HG02840 (cell line): Measurements from ENCODE around the gene LASP1.
"Not testable (repeated sequence)": the region's sequence is repeated elsewhere in the genome, so short reads cannot be mapped to it uniquely, and the experiment has no call there.

Experiments used
- ATAC-seq: cut with Tn5 transposase; IDR thresholded peaks from one replicate; pipeline ENCODE4 v1.9.1; 2021; ENCODE audit warnings: mild to moderate bottlenecking, moderate library complexity, moderate number of reproducible peaks; ENCODE audit not compliant: unreplicated experiment, low FRiP score

Gene LASP1, protein sequence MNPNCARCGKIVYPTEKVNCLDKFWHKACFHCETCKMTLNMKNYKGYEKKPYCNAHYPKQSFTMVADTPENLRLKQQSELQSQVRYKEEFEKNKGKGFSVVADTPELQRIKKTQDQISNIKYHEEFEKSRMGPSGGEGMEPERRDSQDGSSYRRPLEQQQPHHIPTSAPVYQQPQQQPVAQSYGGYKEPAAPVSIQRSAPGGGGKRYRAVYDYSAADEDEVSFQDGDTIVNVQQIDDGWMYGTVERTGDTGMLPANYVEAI

GRCh38 chr17:38869526-38870258, at the start of gene LASP1:
TSS of gene LASP1 (plus strand) at chr17:38870058. CDS start at chr17:38870190, 132 bp downstream.
- ATAC-seq, result peak; percentile 33

DNA sequence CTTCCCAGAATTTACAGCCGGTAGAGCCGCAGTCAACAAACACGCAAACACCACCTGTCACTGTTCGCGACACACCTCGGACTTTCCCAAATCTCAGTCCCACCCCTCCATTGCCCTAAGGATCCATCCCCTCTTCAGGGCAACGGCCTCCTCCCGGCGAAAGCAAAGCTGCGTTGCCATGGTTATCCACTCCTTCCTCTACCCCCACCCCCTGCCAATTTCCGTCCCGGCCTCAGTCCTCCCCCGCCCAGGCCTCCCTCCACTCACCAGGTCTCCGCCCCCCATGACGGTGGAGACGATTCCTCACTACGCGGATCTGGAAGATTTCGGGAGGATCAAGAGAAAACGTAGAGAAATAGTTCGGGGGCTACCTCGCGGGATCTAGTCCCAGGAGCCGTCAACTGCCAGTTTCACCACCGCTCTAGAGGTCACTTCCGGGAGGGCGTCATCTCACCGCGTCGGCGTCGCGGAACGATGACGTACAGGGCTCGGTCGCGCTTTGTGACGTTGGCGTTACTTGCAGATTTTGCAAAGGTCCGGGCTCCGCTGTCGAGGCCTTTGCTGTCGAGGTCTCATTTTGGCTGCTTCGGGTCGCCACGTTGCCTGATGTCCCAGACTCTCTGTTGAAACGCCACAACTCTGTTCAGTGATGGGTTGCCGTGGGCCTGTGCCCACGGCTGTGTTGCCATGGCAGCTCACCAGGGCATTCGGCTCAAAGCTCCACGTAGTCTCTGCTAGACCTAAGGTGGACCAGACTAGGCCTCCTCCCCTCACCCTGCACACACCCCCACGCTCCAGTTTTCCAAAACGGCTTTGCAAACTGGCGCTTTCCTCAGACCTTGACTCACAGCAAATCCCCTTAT, 44.7 kb upstream of the LASP1 start, which contains the start of gene CWC25:
TSS of gene CWC25 (minus strand) at position 423 of the 863 bp plus-strand sequence. CDS start at position 285, 138 bp downstream.
- ATAC-seq, result peak; percentile 92

GRCh38 chr17:38825762-38826247, 44.1 kb upstream of the LASP1 start:
- ATAC-seq, result no peak

DNA sequence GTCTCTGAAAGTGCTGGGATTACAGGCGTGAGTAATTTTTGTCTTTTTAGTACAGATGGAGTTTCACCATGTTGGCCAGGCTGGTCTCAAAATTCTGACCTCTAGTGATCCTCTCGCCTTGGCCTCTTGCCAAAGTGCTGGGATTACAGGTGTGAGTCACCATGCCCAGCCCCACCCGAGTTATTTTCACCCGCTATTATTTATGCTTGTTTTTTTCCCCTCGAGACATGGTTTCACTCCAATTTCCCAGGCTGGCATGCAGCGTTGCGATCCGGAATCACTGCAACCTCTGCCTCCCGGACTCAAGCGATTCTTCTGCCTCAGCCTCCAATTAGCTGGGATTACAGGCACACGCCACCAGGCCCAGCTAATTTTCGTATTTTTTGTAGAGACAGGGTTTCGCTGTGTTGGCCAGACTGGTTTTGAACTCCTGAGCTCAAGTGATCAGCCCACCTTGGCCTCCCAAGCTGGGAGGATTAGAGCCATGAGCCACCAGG, 25.5 kb upstream of the LASP1 start:
- no peak for ATAC-seq

GRCh38 chr17:38848557-38848891, 21.3 kb upstream of the LASP1 start:
- no peak for ATAC-seq

GRCh38 chr17:38848939-38849605, 20.8 kb upstream of the LASP1 start:
- ATAC-seq, result no peak

DNA sequence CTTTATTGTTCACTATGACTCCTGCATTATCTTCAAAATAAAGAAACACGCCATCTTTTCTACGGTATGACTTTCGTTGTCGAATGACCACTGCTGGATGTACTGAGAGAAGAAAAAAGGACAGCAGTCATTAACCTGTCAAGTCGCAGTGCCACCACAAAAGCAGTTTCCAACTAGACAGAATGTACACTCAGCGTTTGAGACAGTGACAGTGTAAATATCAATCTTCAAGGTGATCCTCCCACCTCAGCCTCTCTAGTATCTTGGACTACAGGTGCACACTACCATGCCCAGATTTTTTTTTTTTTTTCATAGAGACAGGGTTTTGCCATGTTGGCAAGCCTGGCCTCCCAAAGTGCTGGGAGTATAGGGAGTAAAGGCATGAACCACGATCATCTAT, 19.5 kb upstream of the LASP1 start:
- no peak for ATAC-seq

DNA sequence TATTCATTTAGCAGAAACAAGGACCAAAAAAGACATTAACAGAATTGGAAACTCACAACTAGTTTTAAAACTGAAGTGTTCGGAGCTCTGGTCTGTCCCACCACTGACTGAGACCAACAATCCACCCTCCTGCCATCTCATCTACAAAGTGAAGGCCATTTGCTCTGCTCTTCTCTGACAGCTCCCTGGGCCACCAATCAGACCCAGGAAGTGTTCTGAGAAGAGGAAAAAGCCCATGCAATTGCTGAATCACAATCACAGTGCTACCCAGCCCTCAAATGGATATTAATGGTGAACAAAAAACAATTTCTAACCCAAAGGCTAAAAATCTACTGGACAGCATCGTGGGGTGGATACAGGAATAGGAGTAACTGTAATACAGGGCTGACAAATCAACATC, 18.4 kb upstream of the LASP1 start:
- ATAC-seq, result no peak

- no peak for ATAC-seq
These were observed 17.0 kb upstream of the LASP1 start for GRCh38 chr17:38852771-38853291.

DNA sequence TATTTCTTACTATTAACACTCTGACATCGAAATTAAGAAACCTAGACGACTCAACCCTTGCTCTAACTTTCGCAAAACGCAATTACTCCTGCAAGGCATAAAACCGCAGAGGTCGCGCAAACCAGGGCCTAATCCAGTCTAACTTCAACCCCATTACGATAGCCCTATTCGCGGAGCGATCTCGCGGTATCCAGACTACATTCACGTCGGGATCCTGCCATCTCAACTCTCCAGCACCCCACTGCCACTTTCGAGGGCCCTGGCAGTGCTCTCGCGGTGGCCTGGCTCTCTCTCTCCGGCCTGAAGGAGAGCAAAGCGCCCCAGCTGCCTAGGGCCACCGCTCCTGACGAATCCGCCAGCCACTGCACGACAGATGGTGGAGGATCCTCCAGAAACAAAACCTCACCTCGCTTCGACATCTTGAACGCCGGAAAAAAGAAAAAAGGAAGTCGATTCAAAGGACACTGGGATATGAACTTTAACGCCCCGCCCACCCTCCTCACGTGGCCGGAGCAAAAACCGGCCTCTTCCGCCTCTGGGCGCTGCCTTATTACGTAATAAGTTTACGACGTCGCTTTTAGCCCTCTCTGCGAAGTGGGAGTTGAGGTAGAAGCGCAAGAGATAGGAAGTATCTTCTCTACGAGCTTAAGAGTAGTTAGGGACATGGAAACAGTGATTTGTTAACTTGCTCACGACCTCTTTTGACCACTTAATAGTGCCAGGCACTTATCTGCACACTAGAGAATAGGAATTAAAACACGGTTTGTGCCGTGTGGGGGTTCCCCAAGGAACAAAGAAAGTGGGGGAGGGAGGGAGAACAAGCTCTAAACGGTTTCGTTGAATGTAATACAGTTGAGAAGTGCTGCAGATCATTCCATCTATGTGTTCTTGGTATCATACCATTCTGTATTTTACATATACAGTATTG, 16.3 kb upstream of the LASP1 start, which contains the start of gene RPL23:
TSS of gene RPL23 (minus strand) at position 430 of the 928 bp plus-strand sequence. CDS start at position 419, 11 bp downstream.
- peak; percentile 91 for ATAC-seq

GRCh38 chr17:38855101-38855714, 14.7 kb upstream of the LASP1 start:
- not testable (repeated sequence) for ATAC-seq

- ATAC-seq, result no peak
These were observed 12.6 kb upstream of the LASP1 start for GRCh38 chr17:38857271-38857670.

GRCh38 chr17:38861399-38861843, 8.4 kb upstream of the LASP1 start:
- ATAC-seq, result no peak

- ATAC-seq, result no peak
These were observed 5.0 kb upstream of the LASP1 start for GRCh38 chr17:38864636-38865398.

- no peak for ATAC-seq
These were observed 2.5 kb upstream of the LASP1 start for GRCh38 chr17:38867179-38867967.

GRCh38 chr17:38867968-38868816, 1.7 kb upstream of the LASP1 start:
- ATAC-seq, result no peak
